ENCODE measurements around the gene DNAJB11.

DNA sequence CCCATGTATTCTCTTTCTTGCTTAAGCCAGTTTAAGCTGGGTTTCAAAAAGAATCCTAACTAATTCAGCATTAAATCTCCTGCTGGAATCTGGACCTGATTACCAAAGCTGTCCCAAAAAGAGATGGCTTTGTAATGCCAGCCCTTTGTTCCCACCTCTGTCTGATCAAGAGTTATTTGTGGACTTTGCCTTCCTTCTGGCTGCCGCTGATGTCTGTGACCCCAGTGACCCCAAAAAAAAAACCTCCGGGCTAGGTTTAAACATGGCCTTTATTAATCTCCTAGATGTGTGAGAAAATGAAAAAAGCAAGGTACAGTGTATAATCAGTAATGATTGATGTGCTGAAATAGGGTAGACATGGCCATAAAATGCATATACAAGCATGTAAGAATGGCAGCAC is 47.1 kb upstream of the DNAJB11 start:
- TF ChIP-seq POLR2A (IDR thresholded peaks at IDR 0.05; ENCODE audit: low read depth, low read length): no peak
- no peak for TF ChIP-seq TAF1 (IDR thresholded peaks at IDR 0.05; ENCODE audit: low read depth, low read length)
- TF ChIP-seq POLR2AphosphoS5 (IDR thresholded peaks at IDR 0.05; ENCODE audit: low read depth, low read length): no peak
